IMR-90 (cell line): Measurements from ENCODE around the gene COL6A3. TPM values are rescaled to one million over a fixed set of nuclear protein-coding genes. Genes with fewer than 3 reads are reported as not detected.

ENCODE experiments used
- ATAC-seq: fragments of 200-7000 bp; cut with Tn5 transposase; 2 replicates; pipeline ENCODE4 v1.9.1; 2020; ENCODE audit warnings: low read depth, mild to moderate bottlenecking, moderate library complexity
- BruUV-seq: library from RNA; stranded (reverse); fragments of 400-500 nt; replicated peaks from 2 replicates; lab custom pipeline; 2021; lab: Mats Ljungman, UMichigan
- CTCF ChIA-PET: fragments of 300-600 bp; formaldehyde crosslinking; extraction: SDS; loops from one replicate; lab custom pipeline; 2021; ENCODE audit warnings: antibody characterized with exemption; lab: Yijun Ruan, JAX
- POLR2A ChIA-PET: fragments of 300-600 bp; sonication (Branson Sonifier 250); formaldehyde crosslinking; loops from one replicate; lab custom pipeline; 2022; ENCODE audit warnings: antibody characterized with exemption; ENCODE audit not compliant: unreplicated experiment; lab: Charles Lee
- DNase-seq: peaks from one replicate; pipeline ENCODE4 v3.0.0; 2013
- H2AFZ ChIP-seq: replicated peaks from 2 replicates; pipeline ENCODE3; 2013; ENCODE audit warnings: low read length, mild to moderate bottlenecking; ENCODE audit not compliant: poor library complexity
- H2AK5ac ChIP-seq: 2 replicates; pipeline ENCODE4 v1.6.1; 2013; ENCODE audit warnings: low read depth, low read length, inconsistent platforms
- H2AK9ac ChIP-seq: replicated peaks from 2 replicates; pipeline ENCODE3; 2013; ENCODE audit warnings: mild to moderate bottlenecking, low read depth, low read length, moderate library complexity; ENCODE audit not compliant: poor library complexity
- H2BK120ac ChIP-seq: 2 replicates; pipeline ENCODE4 v1.6.1; 2013; ENCODE audit warnings: low read depth, low read length, inconsistent platforms
- H2BK15ac ChIP-seq: 3 replicates; pipeline ENCODE4 v1.6.1; 2013; ENCODE audit warnings: low read depth, low read length, inconsistent platforms
- H2BK20ac ChIP-seq: 2 replicates; pipeline ENCODE4 v1.6.1; 2013; ENCODE audit warnings: low read depth, mild to moderate bottlenecking, inconsistent platforms, low read length, moderate library complexity
- H2BK5ac ChIP-seq: 2 replicates; pipeline ENCODE4 v1.6.1; 2013; ENCODE audit warnings: mild to moderate bottlenecking, low read depth, low read length, inconsistent platforms; ENCODE audit not compliant: poor library complexity, severe bottlenecking
- H3K14ac ChIP-seq: replicated peaks from 2 replicates; pipeline ENCODE4 v1.6.1; 2013; ENCODE audit warnings: low read depth, low read length, inconsistent platforms
- H3K18ac ChIP-seq: 2 replicates; pipeline ENCODE4 v1.6.1; 2013; ENCODE audit warnings: low read depth, low read length, control low read depth
- H3K23ac ChIP-seq: 2 replicates; pipeline ENCODE4 v1.6.1; 2013; ENCODE audit warnings: low read depth, low read length, inconsistent platforms
- H3K27ac ChIP-seq: 2 replicates; pipeline ENCODE4 v1.5.1; 2013; ENCODE audit warnings: mild to moderate bottlenecking, control low read depth, low read length; ENCODE audit not compliant: insufficient read depth
- H3K27me3 ChIP-seq: 2 replicates; pipeline ENCODE4 v1.6.1; 2013; ENCODE audit warnings: low read length; ENCODE audit not compliant: control insufficient read depth, insufficient read depth
- H3K36me3 ChIP-seq: 2 replicates; pipeline ENCODE4 v1.6.1; 2013; ENCODE audit warnings: low read length, mixed read lengths; ENCODE audit not compliant: control insufficient read depth, insufficient read depth
- H3K4ac ChIP-seq: 2 replicates; pipeline ENCODE4 v1.6.1; 2013; ENCODE audit warnings: low read depth, low read length, inconsistent platforms
- H3K4me1 ChIP-seq: 2 replicates; pipeline ENCODE4 v1.6.1; 2013; ENCODE audit warnings: low read length, mixed read lengths; ENCODE audit not compliant: control insufficient read depth, insufficient read depth
- H3K4me2 ChIP-seq: 2 replicates; pipeline ENCODE4 v1.6.1; 2013; ENCODE audit warnings: low read depth, mild to moderate bottlenecking, control low read depth, low read length, moderate library complexity
- H3K4me3 ChIP-seq: 2 replicates; pipeline ENCODE4 v1.5.1; 2013; ENCODE audit warnings: low read depth, mild to moderate bottlenecking, control low read depth, low read length, moderate library complexity; ENCODE audit not compliant: insufficient read depth
- H3K56ac ChIP-seq: 2 replicates; pipeline ENCODE4 v1.6.1; 2013; ENCODE audit warnings: low read length, inconsistent platforms; ENCODE audit not compliant: insufficient read depth; ENCODE audit errors: extremely low read depth
- H3K79me1 ChIP-seq, 2 experiments: 2 replicates each; pipeline ENCODE4 v1.6.1; 2013; ENCODE audit warnings: low read length in 2 of 2, inconsistent platforms in 1 of 2, low read depth in 1 of 2
- H3K9ac ChIP-seq: 2 replicates; pipeline ENCODE4 v1.6.1; 2013; ENCODE audit warnings: low read depth, low read length, control low read depth
- H3K9me1 ChIP-seq: 2 replicates; pipeline ENCODE4 v1.6.1; 2013; ENCODE audit warnings: low read length, inconsistent platforms; ENCODE audit not compliant: insufficient read depth
- H3K9me3 ChIP-seq: 2 replicates; pipeline ENCODE4 v1.6.1; 2013; ENCODE audit warnings: low read length; ENCODE audit not compliant: control insufficient read depth, insufficient read depth
- H4K20me1 ChIP-seq: 2 replicates; pipeline ENCODE4 v1.6.1; 2013; ENCODE audit warnings: low read length, inconsistent platforms; ENCODE audit not compliant: insufficient read depth
- H4K5ac ChIP-seq: 2 replicates; pipeline ENCODE4 v1.6.1; 2013; ENCODE audit warnings: mild to moderate bottlenecking, low read depth, low read length, control low read depth
- H4K8ac ChIP-seq, 2 experiments: 2 replicates each; pipeline ENCODE4 v1.6.1; 2013; ENCODE audit warnings: low read depth in 2 of 2, low read length in 2 of 2, control low read depth in 1 of 2, inconsistent platforms in 1 of 2
- H4K91ac ChIP-seq: 2 replicates; pipeline ENCODE4 v1.6.1; 2013; ENCODE audit warnings: low read depth, low read length, inconsistent platforms; ENCODE audit not compliant: insufficient read depth
- FOS ChIP-seq: fragments of 150-350 bp; IDR thresholded peaks from 2 replicates; pipeline ENCODE4 v1.6.1; 2016; ENCODE audit warnings: low read depth, low read length
- MAZ ChIP-seq: IDR thresholded peaks from 2 replicates; pipeline ENCODE4 v1.6.1; 2012; ENCODE audit warnings: low read depth, mild to moderate bottlenecking, low read length, improper control_type of control experiment, moderate library complexity, borderline replicate concordance
- NFE2L2 ChIP-seq: fragments of 150-350 bp; IDR thresholded peaks from 2 replicates; pipeline ENCODE4 v1.6.1; 2016; ENCODE audit warnings: low read depth, mild to moderate bottlenecking, low read length
- POLR2A ChIP-seq: IDR thresholded peaks from 2 replicates; pipeline ENCODE4 v1.6.1; 2012; ENCODE audit warnings: mild to moderate bottlenecking, low read depth, low read length
- RFX5 ChIP-seq: IDR thresholded peaks from 2 replicates; pipeline ENCODE4 v1.8.0; 2012; ENCODE audit warnings: low read depth, mild to moderate bottlenecking, low read length, moderate library complexity
- WGBS, 2 experiments: methylation state at CpG; one replicate each; pipeline versions ENCODE4 v1.1.5 to v1.1.7; 2013; ENCODE audit warnings: missing lambda C conversion rate in 2 of 2; ENCODE audit not compliant: insufficient read length in 1 of 2; ENCODE audit errors: extremely low coverage in 2 of 2; 5-methylcytosine and 5-hydroxymethylcytosine counted together
- dilution Hi-C: fragments of 300-500 bp; cut with HindIII; formaldehyde crosslinking; loops from one replicate; pipeline ENCODE4 v1.14.3; 2018; ENCODE audit warnings: low sequenced_read_pairs; ENCODE audit not compliant: unreplicated experiment
- in situ Hi-C: fragments of 300-500 bp; cut with MboI; formaldehyde crosslinking; loops from 3 replicates; pipeline ENCODE4 v1.14.3; 2019; ENCODE audit warnings: low sequenced_read_pairs, inconsistent platforms, mixed read lengths
- intact Hi-C: fragments of 100-400 bp; cut with micrococcal nuclease; formaldehyde crosslinking; loops from 2 replicates; pipeline ENCODE4 v1.10.0; 2022
- polyA plus RNA-seq, 3 experiments: library from polyadenylated mRNA; depleted of rRNA; stranded (reverse); fragments of >200 nt; gene quantifications; 2 replicates each; pipeline ENCODE4 v1.2.3, GENCODE V29; 2012; ENCODE audit warnings: low replicate concordance in 1 of 3
- total RNA-seq: library from RNA; depleted of rRNA; stranded (reverse); fragments of >200 nt; gene quantifications from 2 replicates; pipeline ENCODE4 v1.2.3, GENCODE V29; 2012

Gene COL6A3
- total and polyA plus RNA-seq, 2 of the 4 experiments (the other 2 are of a cell fraction): 964 to 1,855 TPM

DNA sequence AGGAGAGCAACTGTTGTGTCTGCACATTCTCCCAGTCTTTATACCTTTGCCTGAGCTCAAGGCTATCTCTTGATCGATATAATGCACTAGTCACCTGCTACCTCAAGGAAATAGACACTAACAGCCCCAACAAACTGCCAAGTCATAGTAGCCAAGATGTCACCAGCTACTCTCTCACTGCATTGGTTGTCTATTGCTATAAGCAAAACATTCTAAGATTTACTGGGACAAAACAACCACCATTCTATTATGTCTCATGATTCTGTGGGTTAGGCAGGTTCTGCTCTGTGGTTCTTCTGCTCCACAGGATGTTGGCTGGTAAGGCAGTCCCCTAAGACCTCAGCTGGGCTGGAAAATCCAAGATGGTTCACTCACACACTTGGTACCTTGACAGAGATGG, 44.6 kb upstream of the COL6A3 start:
- dilution Hi-C loops (no loop called here), intact Hi-C loops (no loop called here), in situ Hi-C loops (no loop called here)
- Histone ChIP-seq H2AK5ac (peak overlapping the region; percentile 99), H3K18ac (peak overlapping the region; percentile 34), H3K36me3 (no peaks in the 10 kb centered on the region), H3K4me2 (no peak overlapping the region), H4K91ac (peak overlapping the region; percentile 79), H2BK15ac (peak overlapping the region; percentile 96), H3K9me3 (no peaks in the 10 kb centered on the region), H2BK120ac (peak overlapping the region; percentile 98), H3K56ac (no peak overlapping the region), H2BK5ac (no peak overlapping the region), H2AFZ (no peak overlapping the region), H2BK20ac (peak overlapping the region; percentile 94), H3K27me3 (no peaks in the 10 kb centered on the region), H2AK9ac (no peak overlapping the region), H3K14ac (peak overlapping the region; percentile 50), H4K20me1 (no peaks in the 10 kb centered on the region), H3K4me3 (no peak overlapping the region), H3K4me1 (peaks cover 15% of the 10 kb centered on the region), H3K27ac (no peak overlapping the region), H3K9ac (no peak overlapping the region), H3K4ac (peak overlapping the region; percentile 86), H4K8ac (no peak overlapping the region; a peak in 1 of 4 replicates), H4K5ac (no peak overlapping the region), H3K79me1 (peaks cover 6 to 27% of the 10 kb centered on the region in 2 experiments; a peak in 3 of 4 replicates), H3K23ac (peak overlapping the region; percentile 36; the same call in 1 of the 2 replicates), H3K9me1 (peaks cover 28% of the 10 kb centered on the region)
- BruUV-seq: no TSS peak
- no peak for DNase-seq
- ChIA-PET POLR2A (no interaction called here), CTCF (interaction anchor here (0.7 to 0.9 kb wide), 2 partner anchors 37 to 44 kb away, joined by 4 to 5 read pairs; partner anchors contain the start of gene COL6A3)
- no peak for TF ChIP-seq POLR2A
- TF ChIP-seq FOS: no peak
- peak; percentile 40; the same call in 1 of the 2 replicates for TF ChIP-seq NFE2L2
- TF ChIP-seq RFX5: no peak
- no peak for TF ChIP-seq MAZ
- WGBS, 2 experiments: no CpG with 5 or more reads among the region's 1 CpG
- ATAC-seq: no peak
